Gastrocnemius medialis (tissue), 4 donors: Measurements from ENCODE around the gene C2CD5.

Experiments
- POLR2A ChIP-seq, 2 donors: fragments of 450-650 bp; IDR thresholded peaks; one replicate each; pipeline ENCODE4 v1.6.1; 2017; ENCODE audit warnings: antibody characterized with exemption in 2 of 2, mild to moderate bottlenecking in 2 of 2, moderate library complexity in 2 of 2
- TF ChIP-seq, protein P1 (sequence below), 5 experiments: fragments of 450-650 bp in 3 of 5; fragments of 200-600 bp in 2 of 5; sonication (generic) in 2 of 5; IDR thresholded peaks in 4 of 5; conservative IDR thresholded peaks in 1 of 5; 1 replicate in 4 of 5; 2 replicates in 1 of 5; pipeline ENCODE4 v1.5.1; 2016 to 2019; ENCODE audit warnings: antibody characterized with exemption in 5 of 5, mild to moderate bottlenecking in 3 of 5, moderate library complexity in 3 of 5

DNA sequence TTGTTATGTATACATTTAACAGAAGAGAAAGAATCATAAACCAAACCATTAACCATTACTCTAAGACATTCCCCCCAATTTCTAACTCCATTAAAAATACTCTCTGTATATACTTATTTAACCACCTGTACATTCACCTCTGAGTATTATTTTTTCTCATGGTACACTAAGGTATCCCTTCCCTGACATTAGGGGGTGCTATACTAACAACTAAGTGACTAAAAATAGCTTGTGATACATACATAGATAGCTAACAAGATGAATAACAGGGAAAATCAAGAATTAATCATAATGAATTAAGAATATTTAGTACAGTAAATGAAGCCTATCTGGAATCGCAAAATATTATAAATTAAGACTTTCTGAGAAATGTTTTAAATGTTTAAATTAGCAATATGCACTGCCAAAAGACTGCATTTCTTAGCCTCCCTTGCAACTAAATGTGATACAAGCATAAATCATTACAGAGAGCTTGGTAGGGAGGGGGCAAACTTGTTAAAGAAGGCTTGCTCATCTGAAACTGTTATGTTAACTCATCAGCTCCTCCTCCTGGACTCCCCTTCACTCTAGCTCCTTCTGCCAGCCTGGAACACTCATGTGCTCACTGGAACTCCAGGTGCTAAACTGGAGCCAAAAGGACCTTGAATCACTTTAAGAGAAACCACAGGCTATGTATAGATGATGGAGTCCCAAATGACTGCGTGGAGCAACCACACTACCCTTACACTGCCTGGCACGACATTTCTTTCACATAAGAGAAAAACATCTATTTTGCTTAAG is 14.9 kb downstream of the C2CD5 start:
- TF ChIP-seq, protein P1, sequence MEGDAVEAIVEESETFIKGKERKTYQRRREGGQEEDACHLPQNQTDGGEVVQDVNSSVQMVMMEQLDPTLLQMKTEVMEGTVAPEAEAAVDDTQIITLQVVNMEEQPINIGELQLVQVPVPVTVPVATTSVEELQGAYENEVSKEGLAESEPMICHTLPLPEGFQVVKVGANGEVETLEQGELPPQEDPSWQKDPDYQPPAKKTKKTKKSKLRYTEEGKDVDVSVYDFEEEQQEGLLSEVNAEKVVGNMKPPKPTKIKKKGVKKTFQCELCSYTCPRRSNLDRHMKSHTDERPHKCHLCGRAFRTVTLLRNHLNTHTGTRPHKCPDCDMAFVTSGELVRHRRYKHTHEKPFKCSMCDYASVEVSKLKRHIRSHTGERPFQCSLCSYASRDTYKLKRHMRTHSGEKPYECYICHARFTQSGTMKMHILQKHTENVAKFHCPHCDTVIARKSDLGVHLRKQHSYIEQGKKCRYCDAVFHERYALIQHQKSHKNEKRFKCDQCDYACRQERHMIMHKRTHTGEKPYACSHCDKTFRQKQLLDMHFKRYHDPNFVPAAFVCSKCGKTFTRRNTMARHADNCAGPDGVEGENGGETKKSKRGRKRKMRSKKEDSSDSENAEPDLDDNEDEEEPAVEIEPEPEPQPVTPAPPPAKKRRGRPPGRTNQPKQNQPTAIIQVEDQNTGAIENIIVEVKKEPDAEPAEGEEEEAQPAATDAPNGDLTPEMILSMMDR (IDR thresholded peaks at IDR 0.05 in 4 of 5, conservative IDR thresholded peaks at IDR 0.05 in 1 of 5) = peak in 4 of 5 experiments; percentile 20 to 53 (median 40)
- no peak for TF ChIP-seq POLR2A (IDR thresholded peaks at IDR 0.05)
